ENCODE results near the gene PGLYRP2. TPM values are rescaled to one million over a fixed set of nuclear protein-coding genes. Genes with fewer than 3 reads are reported as not detected.

PGLYRP2 gene
- total RNA-seq, 1 experiment from 2014 or later, result not detected

- no peak overlapping the region for H3K9ac ChIP-seq (ENCODE audit: low read length)
- no peaks in the 10 kb centered on the region for H3K9me3 ChIP-seq (ENCODE audit: low read length)
- ChIA-PET CTCF (no interaction called here), POLR2A (ENCODE audit: unreplicated experiment) (no interaction called here)
- no peaks in the 10 kb centered on the region for H3K36me3 ChIP-seq (ENCODE audit: low read depth, low read length)
- ATAC-seq, result no peak
- no peak overlapping the region for H2AFZ ChIP-seq (ENCODE audit: low read length)
- H3K27me3 ChIP-seq (ENCODE audit: low read length), result no peaks in the 10 kb centered on the region
- H3K4me3 ChIP-seq (ENCODE audit: low read length), result no peak overlapping the region
- 0 out of 2 replicates have a peak, but pooled peaks cover 5% of the 10 kb centered on the region for H3K4me1 ChIP-seq (ENCODE audit: insufficient read depth, low read length)
- intact Hi-C loops (cut with micrococcal nuclease), result no loop called here
- H3K27ac ChIP-seq (ENCODE audit: low read length), result no peak overlapping the region
- H4K20me1 ChIP-seq (ENCODE audit: low read length), result no peaks in the 10 kb centered on the region
- no peaks in the 10 kb centered on the region for H3F3A ChIP-seq (ENCODE audit: low read length, unreplicated experiment)
- H3K4me2 ChIP-seq (ENCODE audit: low read length), result no peak overlapping the region
- TF ChIP-seq CTCF (conservative IDR thresholded peaks at IDR 0.05; ENCODE audit: low read depth, low read length) (no peak), EZH2phosphoT487 (IDR thresholded peaks at IDR 0.05; ENCODE audit: borderline replicate concordance, low read length) (no peak), EZH2 (IDR thresholded peaks at IDR 0.05; ENCODE audit: low read length, unreplicated experiment) (no peak)
- BruUV-seq (replicated peaks), result no TSS peak
- H3K79me2 ChIP-seq (ENCODE audit: low read length), result no peaks in the 10 kb centered on the region
- H3K9me2 ChIP-seq (replicated peaks; ENCODE audit: low read length), result 0 out of 2 replicates have a peak, but pooled peaks cover 2% of the 10 kb centered on the region
- DNase-seq, result no peak
These were observed 34.1 kb downstream of the PGLYRP2 start for GRCh38 chr19:15445227-15445605.

GRCh38 chr19:15444505-15445226, 34.6 kb downstream of the PGLYRP2 start:
- intact Hi-C loops (cut with micrococcal nuclease), result no loop called here

More at GRCh38 chr19:15444505-15445226, 34.6 kb downstream of the PGLYRP2 start:
- no peaks in the 10 kb centered on the region for H3K36me3 ChIP-seq (ENCODE audit: low read depth, low read length)
- H3K27ac ChIP-seq (ENCODE audit: low read length), result no peak overlapping the region
- 0 out of 2 replicates have a peak, but pooled peaks cover 5% of the 10 kb centered on the region for H3K4me1 ChIP-seq (ENCODE audit: insufficient read depth, low read length)
- no TSS peak for BruUV-seq (replicated peaks)
- no peaks in the 10 kb centered on the region for H3F3A ChIP-seq (ENCODE audit: low read length, unreplicated experiment)
- no peak overlapping the region for H3K4me2 ChIP-seq (ENCODE audit: low read length)
- CTCF ChIA-PET, result no interaction called here
- ATAC-seq (no peak), DNase-seq (no peak)
- H3K9me3 ChIP-seq (ENCODE audit: low read length), result no peaks in the 10 kb centered on the region
- TF ChIP-seq EZH2 (IDR thresholded peaks at IDR 0.05; ENCODE audit: low read length, unreplicated experiment) (no peak), EZH2phosphoT487 (IDR thresholded peaks at IDR 0.05; ENCODE audit: borderline replicate concordance, low read length) (no peak), CTCF (conservative IDR thresholded peaks at IDR 0.05; ENCODE audit: low read depth, low read length) (no peak)
- H3K9ac ChIP-seq (ENCODE audit: low read length), result no peak overlapping the region
- H3K27me3 ChIP-seq (ENCODE audit: low read length), result no peaks in the 10 kb centered on the region
- no peak overlapping the region for H3K4me3 ChIP-seq (ENCODE audit: low read length)
- no peaks in the 10 kb centered on the region for H4K20me1 ChIP-seq (ENCODE audit: low read length)
- H2AFZ ChIP-seq (ENCODE audit: low read length), result no peak overlapping the region
- H3K79me2 ChIP-seq (ENCODE audit: low read length), result no peaks in the 10 kb centered on the region
- POLR2A ChIA-PET (ENCODE audit: unreplicated experiment), result no interaction called here
- H3K9me2 ChIP-seq (replicated peaks; ENCODE audit: low read length), result no peaks in the 10 kb centered on the region

Data from PC-3 (cell line).